HepG2 (cell line): ENCODE results near the gene LTB4R2. TPM values are rescaled to one million over a fixed set of nuclear protein-coding genes. Genes with fewer than 3 reads are reported as not detected.

Source experiments
- EZH2 ChIP-seq: conservative IDR thresholded peaks from 2 replicates; pipeline ENCODE4 v1.6.1; 2012; ENCODE audit warnings: mild to moderate bottlenecking, low read depth, low read length, moderate library complexity
- FOXA3 ChIP-seq: IDR thresholded peaks from 2 replicates; pipeline ENCODE4 v1.6.1; 2016; ENCODE audit warnings: missing genetic modification reagents, missing compliant biosample characterization
- GATA4 ChIP-seq: sonication (generic); IDR thresholded peaks from 2 replicates; pipeline ENCODE4 v1.6.1; 2016; ENCODE audit warnings: antibody characterized with exemption, low read depth, borderline replicate concordance
- HIVEP1 ChIP-seq: sonication (generic); formaldehyde crosslinking; IDR thresholded peaks from 2 replicates; pipeline ENCODE4 v1.4.0; 2020; ENCODE audit warnings: mild to moderate bottlenecking, missing genetic modification reagents
- NFATC3 ChIP-seq: sonication (generic); formaldehyde crosslinking; IDR thresholded peaks from 2 replicates; pipeline ENCODE4 v1.5.1; 2020; ENCODE audit warnings: mild to moderate bottlenecking, missing genetic modification reagents
- SIN3B ChIP-seq: fragments of 150-350 bp; IDR thresholded peaks from 2 replicates; pipeline ENCODE4 v1.6.1; 2014; ENCODE audit warnings: low read length
- SP4 ChIP-seq: sonication (generic); formaldehyde crosslinking; IDR thresholded peaks from 2 replicates; pipeline ENCODE4 v1.8.1; 2023; ENCODE audit warnings: mild to moderate bottlenecking, missing genetic modification reagents
- ZNF121 ChIP-seq: sonication (generic); formaldehyde crosslinking; IDR thresholded peaks from 2 replicates; pipeline ENCODE4 v1.5.0; 2020; ENCODE audit warnings: mild to moderate bottlenecking, missing genetic modification reagents
- ZNF256 ChIP-seq: sonication (generic); formaldehyde crosslinking; conservative IDR thresholded peaks from 2 replicates; pipeline ENCODE4 v1.4.0; 2020; ENCODE audit warnings: missing genetic modification reagents
- ZNF430 ChIP-seq: sonication (generic); formaldehyde crosslinking; IDR thresholded peaks from 2 replicates; pipeline ENCODE4 v1.9.0; 2021; ENCODE audit warnings: mild to moderate bottlenecking, missing genetic modification reagents
- ZNF773 ChIP-seq: sonication (generic); formaldehyde crosslinking; IDR thresholded peaks from 2 replicates; pipeline ENCODE4 v1.4.0; 2020; ENCODE audit warnings: missing genetic modification reagents, borderline replicate concordance
- ZNF883 ChIP-seq: sonication (generic); formaldehyde crosslinking; IDR thresholded peaks from 2 replicates; pipeline ENCODE4 v1.5.1; 2020; ENCODE audit warnings: mild to moderate bottlenecking, missing genetic modification reagents; ENCODE audit errors: not compliant biosample characterization
- polyA plus RNA-seq, 8 experiments: library from polyadenylated mRNA; depleted of rRNA in 3 of 8; stranded (reverse) in 7 of 8; unstranded in 1 of 8; fragments of >200 nt; fragmentation: Illumina TruSeq in 4 of 8; extraction: Trizol in 4 of 8; gene quantifications; 2 replicates each; pipeline versions ENCODE4 v1.2.1 to v1.2.3, GENCODE V29; 2011 to 2016; ENCODE audit warnings: low read depth in 4 of 8, missing spikeins in 1 of 8, mixed read lengths in 1 of 8; ENCODE audit not compliant: insufficient read depth in 1 of 8
- total RNA-seq, 5 experiments: library from RNA; depleted of rRNA; stranded (reverse); fragments of >200 nt; fragmentation: Illumina TruSeq; extraction: Trizol; gene quantifications; 2 replicates each; pipeline ENCODE4 v1.2.3, GENCODE V29; 2016; ENCODE audit warnings: low read depth in 1 of 5
- TF ChIP-seq, protein P1 (sequence below): sonication (generic); formaldehyde crosslinking; IDR thresholded peaks from 2 replicates; pipeline ENCODE4 v1.4.0; 2020; ENCODE audit warnings: mild to moderate bottlenecking, missing genetic modification reagents, borderline replicate concordance
- TF ChIP-seq, protein P2 (sequence below): sonication (generic); formaldehyde crosslinking; IDR thresholded peaks from 2 replicates; pipeline ENCODE4 v1.5.0; 2020; ENCODE audit warnings: mild to moderate bottlenecking, missing genetic modification reagents
- TF ChIP-seq, protein P3 (sequence below): sonication (generic); formaldehyde crosslinking; IDR thresholded peaks from 2 replicates; pipeline ENCODE4 v1.4.0; 2020; ENCODE audit warnings: missing genetic modification reagents
- TF ChIP-seq, protein P4 (sequence below): conservative IDR thresholded peaks from 2 replicates; pipeline ENCODE4 v1.6.1; 2018; ENCODE audit warnings: missing genetic modification reagents
- TF ChIP-seq, protein P5 (sequence below): sonication (generic); formaldehyde crosslinking; IDR thresholded peaks from 2 replicates; pipeline ENCODE4 v1.4.0; 2020; ENCODE audit warnings: missing genetic modification reagents, mild to moderate bottlenecking, borderline replicate concordance

LTB4R2 gene
- total and polyA plus RNA-seq, 2 of the 13 experiments (the other 11 are each of a cell fraction or from before 2014, with no cell fraction given) = 3.9 to 6.9 TPM

DNA sequence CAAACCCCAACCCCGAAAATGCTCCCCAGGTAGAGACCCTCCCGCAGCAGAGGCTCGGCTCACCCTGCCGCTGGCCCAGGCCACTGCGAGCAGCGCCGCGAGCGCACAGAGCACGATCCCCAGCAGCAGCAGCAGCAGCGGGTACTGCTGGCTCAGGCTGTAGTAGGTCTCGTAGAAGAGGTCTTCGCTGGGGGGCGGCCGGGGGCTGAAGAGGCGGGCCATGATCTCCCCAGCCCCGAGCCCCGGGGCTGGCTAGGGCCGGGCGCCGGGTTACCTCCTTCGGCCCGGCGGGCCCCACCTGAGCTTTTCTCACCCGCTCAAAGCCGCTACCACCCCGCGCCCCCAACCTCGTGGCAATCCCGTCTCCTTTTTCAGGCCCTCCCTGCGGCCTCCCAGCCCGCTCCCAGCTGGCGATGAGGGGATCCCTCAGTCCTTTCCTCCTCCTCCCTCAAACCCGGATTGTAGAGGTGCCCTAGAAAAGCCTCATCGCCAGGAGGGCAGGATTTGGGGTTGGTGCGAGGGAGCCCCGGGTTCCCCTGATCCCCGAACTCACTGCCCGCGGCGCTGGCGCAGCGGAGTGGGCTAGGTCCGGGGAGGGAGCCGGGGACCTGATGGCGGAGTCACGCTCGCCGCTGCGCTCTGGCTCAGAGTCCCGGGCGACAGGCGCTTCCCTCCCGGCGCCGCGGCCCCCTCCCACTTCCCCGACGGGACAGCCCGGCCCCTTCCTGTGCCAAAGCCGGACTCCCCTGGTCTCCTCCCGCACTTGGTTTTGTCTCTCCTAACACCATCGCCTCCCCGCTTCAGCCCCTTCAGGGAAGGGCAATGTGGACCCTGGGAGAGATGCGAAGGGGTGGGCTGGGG lies 24.7 kb downstream of the LTB4R2 start, which contains the start of gene ADCY4 (continued):
- TF ChIP-seq ZNF773 (CRISPR knock-in tag) (no peak), SP4 (no peak), GATA4 (no peak), SIN3B (no peak), ZNF256 (CRISPR knock-in tag) (no peak), NFATC3 (CRISPR knock-in tag) (no peak), FOXA3 (no peak), ZNF883 (CRISPR knock-in tag) (no peak), HIVEP1 (CRISPR knock-in tag) (peak; percentile 46; the same call in 1 of the 2 replicates), ZNF121 (CRISPR knock-in tag) (no peak), EZH2 (no peak; the same call in none of the 2 replicates), ZNF430 (CRISPR knock-in tag) (no peak)
- TF ChIP-seq, protein P1, sequence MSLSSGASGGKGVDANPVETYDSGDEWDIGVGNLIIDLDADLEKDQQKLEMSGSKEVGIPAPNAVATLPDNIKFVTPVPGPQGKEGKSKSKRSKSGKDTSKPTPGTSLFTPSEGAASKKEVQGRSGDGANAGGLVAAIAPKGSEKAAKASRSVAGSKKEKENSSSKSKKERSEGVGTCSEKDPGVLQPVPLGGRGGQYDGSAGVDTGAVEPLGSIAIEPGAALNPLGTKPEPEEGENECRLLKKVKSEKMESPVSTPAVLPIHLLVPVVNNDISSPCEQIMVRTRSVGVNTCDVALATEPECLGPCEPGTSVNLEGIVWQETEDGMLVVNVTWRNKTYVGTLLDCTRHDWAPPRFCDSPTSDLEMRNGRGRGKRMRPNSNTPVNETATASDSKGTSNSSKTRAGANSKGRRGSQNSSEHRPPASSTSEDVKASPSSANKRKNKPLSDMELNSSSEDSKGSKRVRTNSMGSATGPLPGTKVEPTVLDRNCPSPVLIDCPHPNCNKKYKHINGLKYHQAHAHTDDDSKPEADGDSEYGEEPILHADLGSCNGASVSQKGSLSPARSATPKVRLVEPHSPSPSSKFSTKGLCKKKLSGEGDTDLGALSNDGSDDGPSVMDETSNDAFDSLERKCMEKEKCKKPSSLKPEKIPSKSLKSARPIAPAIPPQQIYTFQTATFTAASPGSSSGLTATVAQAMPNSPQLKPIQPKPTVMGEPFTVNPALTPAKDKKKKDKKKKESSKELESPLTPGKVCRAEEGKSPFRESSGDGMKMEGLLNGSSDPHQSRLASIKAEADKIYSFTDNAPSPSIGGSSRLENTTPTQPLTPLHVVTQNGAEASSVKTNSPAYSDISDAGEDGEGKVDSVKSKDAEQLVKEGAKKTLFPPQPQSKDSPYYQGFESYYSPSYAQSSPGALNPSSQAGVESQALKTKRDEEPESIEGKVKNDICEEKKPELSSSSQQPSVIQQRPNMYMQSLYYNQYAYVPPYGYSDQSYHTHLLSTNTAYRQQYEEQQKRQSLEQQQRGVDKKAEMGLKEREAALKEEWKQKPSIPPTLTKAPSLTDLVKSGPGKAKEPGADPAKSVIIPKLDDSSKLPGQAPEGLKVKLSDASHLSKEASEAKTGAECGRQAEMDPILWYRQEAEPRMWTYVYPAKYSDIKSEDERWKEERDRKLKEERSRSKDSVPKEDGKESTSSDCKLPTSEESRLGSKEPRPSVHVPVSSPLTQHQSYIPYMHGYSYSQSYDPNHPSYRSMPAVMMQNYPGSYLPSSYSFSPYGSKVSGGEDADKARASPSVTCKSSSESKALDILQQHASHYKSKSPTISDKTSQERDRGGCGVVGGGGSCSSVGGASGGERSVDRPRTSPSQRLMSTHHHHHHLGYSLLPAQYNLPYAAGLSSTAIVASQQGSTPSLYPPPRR (CRISPR knock-in tag) = 0 out of 2 replicates have a peak, but pooled peaks have one; percentile 5
- TF ChIP-seq, protein P2, sequence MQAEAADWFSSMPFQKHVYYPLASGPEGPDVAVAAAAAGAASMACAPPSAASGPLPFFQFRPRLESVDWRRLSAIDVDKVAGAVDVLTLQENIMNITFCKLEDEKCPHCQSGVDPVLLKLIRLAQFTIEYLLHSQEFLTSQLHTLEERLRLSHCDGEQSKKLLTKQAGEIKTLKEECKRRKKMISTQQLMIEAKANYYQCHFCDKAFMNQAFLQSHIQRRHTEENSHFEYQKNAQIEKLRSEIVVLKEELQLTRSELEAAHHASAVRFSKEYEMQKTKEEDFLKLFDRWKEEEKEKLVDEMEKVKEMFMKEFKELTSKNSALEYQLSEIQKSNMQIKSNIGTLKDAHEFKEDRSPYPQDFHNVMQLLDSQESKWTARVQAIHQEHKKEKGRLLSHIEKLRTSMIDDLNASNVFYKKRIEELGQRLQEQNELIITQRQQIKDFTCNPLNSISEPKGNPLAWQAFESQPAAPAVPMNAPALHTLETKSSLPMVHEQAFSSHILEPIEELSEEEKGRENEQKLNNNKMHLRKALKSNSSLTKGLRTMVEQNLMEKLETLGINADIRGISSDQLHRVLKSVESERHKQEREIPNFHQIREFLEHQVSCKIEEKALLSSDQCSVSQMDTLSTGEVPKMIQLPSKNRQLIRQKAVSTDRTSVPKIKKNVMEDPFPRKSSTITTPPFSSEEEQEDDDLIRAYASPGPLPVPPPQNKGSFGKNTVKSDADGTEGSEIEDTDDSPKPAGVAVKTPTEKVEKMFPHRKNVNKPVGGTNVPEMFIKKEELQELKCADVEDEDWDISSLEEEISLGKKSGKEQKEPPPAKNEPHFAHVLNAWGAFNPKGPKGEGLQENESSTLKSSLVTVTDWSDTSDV (CRISPR knock-in tag) = peak; percentile 82; the same call in 1 of the 2 replicates
- TF ChIP-seq, protein P3, sequence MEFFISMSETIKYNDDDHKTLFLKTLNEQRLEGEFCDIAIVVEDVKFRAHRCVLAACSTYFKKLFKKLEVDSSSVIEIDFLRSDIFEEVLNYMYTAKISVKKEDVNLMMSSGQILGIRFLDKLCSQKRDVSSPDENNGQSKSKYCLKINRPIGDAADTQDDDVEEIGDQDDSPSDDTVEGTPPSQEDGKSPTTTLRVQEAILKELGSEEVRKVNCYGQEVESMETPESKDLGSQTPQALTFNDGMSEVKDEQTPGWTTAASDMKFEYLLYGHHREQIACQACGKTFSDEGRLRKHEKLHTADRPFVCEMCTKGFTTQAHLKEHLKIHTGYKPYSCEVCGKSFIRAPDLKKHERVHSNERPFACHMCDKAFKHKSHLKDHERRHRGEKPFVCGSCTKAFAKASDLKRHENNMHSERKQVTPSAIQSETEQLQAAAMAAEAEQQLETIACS (CRISPR knock-in tag) = no peak
- TF ChIP-seq, protein P4, sequence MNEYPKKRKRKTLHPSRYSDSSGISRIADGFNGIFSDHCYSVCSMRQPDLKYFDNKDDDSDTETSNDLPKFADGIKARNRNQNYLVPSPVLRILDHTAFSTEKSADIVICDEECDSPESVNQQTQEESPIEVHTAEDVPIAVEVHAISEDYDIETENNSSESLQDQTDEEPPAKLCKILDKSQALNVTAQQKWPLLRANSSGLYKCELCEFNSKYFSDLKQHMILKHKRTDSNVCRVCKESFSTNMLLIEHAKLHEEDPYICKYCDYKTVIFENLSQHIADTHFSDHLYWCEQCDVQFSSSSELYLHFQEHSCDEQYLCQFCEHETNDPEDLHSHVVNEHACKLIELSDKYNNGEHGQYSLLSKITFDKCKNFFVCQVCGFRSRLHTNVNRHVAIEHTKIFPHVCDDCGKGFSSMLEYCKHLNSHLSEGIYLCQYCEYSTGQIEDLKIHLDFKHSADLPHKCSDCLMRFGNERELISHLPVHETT (CRISPR knock-in tag) = no peak
- TF ChIP-seq, protein P5, sequence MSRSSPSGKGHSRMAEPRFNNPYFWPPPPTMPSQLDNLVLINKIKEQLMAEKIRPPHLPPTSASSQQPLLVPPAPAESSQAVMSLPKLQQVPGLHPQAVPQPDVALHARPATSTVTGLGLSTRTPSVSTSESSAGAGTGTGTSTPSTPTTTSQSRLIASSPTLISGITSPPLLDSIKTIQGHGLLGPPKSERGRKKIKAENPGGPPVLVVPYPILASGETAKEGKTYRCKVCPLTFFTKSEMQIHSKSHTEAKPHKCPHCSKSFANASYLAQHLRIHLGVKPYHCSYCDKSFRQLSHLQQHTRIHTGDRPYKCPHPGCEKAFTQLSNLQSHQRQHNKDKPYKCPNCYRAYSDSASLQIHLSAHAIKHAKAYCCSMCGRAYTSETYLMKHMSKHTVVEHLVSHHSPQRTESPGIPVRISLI (CRISPR knock-in tag) = no peak
